HG03469 (cell line): ENCODE data around the gene TSSK6.
A peak's percentile ranks its signal among the peaks of the same experiment; 100 is the strongest.

ENCODE experiments used
- ATAC-seq: cut with Tn5 transposase; IDR thresholded peaks from one replicate; pipeline ENCODE4 v1.9.1; 2021; ENCODE audit warnings: mild to moderate bottlenecking, moderate library complexity, moderate number of reproducible peaks; ENCODE audit not compliant: unreplicated experiment

The TSSK6 gene

DNA sequence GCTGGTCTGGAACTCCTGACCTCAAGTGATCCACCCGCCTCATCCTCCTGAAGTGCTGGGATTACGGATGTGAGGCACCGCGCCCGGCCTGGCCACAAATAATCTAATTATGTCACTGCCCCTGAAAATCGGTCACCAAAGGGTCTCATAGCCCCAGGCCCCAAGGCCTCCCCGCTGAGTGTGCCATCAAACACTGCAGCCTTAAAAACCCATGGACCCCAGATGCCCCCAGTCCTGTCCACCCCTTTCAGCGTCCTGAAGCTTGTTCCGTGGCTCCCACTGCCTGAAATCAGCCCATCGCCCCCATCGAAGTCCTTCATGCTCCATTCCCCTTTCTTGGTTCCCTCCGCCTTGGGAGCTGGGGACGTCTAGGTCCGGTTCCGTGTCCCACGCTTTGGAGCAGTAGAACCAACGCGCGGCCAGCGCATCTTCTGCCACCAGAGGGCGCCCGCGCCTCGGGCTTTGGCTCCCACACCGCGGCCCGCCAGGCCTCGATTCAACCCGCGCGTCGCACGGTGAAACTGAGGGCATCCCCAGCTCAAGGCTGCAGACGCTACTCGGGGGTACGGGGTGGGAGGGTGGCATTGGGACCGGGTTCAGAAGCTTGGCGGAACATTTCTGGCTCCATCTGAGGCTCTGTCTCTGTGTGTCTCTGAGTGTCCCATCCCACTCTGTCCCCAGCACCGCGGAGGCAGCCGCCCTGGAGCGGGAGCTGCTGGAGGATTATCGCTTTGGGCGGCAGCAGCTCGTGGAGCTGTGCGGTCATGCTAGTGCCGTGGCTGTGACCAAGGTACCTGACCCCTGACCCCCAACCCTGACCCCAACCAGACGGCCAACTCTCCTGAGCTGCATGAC, 16.8 kb upstream of the TSSK6 start:
- no peak for ATAC-seq

DNA sequence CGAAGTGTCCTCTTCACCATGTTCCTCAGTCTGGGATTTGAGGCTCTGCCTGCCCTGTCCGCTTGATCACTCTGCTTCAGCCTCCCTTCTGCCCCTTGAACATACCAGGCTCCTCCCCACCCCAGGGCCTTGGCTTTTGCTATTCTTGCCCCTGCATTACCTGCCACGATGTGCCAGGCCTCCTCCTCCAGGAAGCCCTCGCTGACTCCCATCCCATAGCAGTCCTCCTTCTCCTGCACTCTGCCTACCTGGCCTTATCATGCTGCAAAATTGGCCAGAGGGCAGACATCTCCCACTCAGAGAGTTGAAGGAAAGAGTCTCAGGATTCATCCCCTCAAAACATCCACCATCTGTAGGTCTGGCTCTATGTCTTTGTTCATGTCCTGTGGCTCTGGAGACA, 15.5 kb upstream of the TSSK6 start:
- ATAC-seq: no peak

DNA sequence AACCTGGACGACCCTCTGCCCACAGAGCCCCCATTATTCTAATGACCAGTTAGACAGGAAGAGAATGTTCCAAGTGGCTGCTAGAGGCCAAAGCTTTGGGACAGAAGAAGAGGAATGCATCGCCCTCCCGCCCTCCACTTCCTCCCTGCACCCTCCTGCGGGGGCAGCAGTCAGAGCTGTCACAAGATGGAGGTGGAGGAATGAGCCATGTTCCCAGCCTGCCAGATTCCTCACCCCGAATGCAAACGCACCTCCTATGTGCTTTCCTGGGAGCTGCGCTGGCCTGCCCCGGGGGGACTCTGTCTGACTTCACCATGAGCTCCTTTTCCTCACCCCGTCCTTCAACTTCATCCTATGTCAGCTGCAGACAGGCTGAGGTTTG, 15.1 kb upstream of the TSSK6 start:
- ATAC-seq: no peak

DNA sequence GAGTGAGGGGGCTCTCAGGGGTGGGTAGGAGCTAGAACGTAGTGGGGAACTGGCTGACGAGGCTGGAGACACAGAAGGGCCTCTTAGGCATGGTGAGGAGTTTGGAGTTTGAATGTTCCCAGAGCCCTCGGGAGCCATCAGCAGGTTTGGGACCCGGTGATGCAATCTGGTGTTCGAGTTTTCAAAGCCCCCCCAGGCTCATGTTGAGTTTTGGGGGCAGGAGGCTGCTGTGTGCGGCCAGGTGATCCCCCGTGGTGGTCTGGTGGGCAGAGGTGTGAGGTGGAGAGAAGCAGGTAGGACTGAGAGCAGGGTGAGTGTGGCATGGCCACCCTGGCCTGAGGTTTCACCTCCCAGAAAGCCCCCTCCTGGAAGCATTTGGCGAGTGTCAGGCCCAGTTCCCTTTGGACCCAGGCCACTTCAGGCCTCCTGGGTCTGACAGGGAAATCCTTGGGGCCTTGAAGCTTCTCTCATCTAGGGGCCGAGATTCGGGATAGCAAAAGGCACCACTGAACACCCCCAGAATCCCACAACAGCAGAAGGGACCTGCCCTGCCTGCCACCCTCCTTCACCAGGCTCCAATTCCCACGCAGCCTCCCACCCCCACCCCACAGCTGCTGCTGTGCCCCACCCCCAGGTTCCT, 14.6 kb upstream of the TSSK6 start:
- no peak for ATAC-seq

DNA sequence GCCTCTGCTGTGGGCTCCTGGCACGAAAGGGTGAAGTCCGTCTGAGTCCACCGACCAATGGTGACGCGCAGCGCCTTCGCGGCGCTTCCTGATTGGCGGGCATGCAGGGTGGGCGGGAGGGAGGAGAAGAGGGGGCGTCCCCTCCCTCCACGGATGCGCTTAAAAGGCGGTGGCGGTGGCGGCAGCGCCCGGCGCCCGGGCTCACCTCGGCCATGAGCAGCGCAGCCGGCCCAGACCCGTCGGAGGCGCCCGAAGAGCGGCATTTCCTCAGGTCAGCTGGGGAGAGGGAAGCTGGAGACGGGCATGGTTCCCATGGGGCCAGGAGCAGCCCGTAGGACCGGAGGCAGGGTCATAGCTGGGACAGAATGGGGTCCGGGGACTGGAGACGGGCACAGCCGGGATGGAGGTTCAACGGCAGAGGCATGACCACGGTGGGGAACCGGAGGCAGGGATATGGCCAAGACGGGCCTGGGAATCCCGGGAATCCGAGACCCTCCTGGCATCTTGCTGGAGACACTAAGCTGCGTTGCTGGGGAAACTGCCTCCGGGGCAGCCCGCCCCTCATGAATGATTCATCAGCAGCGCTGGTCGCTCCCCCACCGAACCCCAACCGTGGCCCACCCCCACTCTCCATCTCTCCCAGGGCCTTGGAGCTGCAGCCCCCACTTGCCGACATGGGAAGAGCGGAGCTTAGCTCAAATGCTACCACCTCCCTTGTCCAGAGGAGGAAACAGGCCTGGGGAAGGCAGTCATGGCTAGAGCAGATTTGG, 13.6 kb upstream of the TSSK6 start, which contains the start of gene YJEFN3:
YJEFN3 (plus strand) TSS at position 191 of the 770 bp plus-strand sequence; CDS start at position 213, 22 bp downstream.
- ATAC-seq: no peak

DNA sequence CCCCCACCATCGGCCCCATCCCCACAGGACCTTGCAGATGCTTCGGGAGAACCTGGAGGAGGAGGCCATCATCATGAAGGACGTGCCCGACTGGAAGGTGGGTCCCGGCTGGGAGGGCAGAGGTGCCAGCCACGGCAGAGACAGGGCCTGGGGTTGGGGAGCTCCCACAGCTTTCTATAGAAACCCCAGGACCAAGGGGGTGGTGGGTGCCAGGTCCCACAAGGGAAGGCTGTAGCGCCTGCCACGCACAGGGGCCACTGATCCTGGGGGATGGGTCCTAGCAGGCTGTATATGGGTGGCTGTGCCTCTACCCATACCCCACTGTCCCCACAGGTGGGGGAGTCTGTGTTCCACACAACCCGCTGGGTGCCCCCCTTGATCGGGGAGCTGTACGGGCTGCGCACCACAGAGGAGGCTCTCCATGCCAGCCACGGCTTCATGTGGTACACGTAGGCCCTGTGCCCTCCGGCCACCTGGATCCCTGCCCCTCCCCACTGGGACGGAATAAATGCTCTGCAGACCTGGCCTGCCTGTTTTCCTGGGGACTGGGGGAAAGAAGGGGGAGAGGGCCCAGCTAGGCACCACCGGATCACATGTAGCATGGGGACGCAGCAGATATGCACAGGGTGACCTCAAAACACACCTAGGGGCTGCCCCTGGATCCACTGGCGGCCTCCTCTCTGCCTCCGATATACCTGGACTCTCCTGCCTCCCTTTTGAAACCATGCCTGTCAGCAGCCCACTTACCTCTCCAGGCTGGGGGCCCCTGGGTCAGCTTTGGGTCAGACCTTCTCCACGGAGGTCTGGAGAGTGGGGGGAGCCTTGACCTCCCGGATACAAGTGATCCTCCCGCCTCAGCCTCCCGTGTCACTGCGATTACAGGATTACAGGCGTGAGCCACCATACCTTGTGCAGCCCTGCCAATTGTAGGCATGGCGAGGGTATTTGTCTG, 12.6 kb upstream of the TSSK6 start:
- ATAC-seq: no peak

DNA sequence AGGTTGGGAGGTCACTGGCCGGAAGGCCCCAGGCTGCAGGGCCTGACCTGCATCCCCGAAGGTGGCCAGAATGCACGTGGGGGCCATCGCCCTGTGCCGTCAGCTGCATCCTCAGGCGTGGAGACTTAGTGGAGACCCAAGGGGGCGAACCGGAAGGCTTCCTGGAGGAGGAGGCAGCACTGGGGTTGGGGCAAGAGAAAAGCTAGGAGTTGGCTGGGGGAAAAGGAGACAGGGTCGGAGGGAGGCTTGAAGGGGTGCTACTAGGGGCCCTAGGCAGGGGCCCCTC, 12.0 kb upstream of the TSSK6 start:
- ATAC-seq: no peak

DNA sequence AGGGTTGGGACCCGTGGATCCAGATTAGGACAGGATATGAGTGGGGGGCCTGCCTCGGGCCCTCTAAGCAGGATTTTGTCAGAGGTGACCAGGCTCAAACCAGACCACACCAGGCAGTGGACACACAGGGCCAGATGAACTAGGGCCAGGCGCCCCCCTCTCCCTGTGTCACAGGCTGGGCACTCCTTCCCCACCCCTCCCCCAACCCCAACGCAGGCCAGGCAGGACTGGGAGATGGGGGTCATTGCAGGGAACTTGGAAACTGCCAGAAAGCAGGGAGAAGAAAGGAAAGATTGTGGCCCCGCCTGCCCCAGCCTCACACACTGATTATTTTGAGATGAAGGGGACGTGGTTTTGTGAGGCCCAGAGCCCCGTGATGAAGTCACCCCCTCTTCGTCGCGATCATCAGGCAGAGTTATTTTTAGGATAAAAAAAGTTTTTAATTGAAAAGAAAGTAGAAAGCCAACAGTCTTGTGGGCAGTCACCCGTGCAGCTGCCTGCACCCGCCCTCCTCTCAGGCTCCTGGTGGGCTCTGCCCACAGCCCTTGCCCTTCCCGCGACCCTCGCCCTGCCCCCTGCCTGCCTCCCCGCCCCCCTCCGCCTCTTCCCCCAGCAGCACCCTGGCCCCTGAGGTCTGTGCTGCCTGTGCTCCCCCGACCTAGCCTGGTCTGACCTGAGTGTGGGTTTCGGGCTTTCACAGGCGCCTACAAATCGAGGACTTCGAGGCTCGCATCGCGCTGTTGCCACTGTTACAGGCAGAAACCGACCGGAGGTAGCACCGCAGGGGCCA, 11.4 kb upstream of the TSSK6 start:
- no peak for ATAC-seq

DNA sequence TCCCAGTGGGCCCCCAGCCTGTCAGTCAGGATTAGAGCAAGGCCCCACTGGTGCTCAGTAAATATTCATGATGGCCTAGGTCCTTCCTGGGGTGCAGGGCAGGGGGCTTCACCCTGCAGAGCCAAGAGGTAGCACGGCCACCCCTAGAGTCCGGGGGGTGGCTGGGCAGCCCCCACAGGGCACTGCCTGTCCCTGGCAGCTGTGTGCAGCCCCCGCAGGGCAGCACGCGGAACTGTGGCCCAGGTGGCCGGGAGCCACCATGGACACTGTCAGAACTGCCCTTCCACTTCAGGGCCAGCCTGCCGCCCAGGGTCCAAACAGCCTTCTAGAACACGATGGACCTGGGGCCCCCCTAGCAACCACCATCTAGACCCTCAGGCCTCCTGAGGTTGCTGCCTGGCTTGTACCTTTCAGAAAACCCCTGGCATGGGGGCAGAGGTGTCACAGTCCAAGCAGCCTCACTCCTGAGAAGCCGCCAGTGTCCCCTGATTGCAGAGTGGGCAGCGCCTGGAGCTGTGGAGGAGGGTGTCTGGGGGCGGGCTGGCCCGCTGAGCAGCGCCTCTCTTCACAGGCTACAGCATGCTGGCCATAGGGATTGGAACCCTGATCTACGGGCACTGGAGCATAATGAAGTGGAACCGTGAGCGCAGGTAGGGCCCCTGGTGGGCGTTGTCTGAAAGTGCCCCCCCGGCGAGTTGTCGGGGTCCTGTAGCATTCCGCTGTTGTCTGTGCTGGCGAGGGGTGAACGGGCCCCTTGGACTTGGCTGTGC, 10.4 kb upstream of the TSSK6 start:
- no peak for ATAC-seq

DNA sequence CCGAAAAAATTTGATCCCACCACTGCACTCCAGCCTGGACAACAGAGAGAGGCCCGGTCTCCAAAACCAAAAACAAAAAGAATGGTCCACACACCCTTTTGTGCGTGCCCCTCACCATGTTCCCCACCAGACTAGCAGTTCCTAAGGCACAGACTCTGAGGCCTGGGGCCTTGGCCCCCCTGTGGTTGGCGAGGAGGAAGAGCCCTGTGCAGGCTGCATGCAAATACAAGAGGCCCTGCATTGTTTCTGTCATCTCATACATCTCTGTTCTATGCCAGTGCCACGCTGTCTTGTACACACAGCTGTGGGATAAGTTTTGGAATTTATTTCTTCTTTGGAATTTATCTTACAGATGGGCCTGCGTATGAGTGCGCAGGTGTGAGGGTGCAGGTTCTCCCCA, 8.7 kb upstream of the TSSK6 start:
- no peak for ATAC-seq

DNA sequence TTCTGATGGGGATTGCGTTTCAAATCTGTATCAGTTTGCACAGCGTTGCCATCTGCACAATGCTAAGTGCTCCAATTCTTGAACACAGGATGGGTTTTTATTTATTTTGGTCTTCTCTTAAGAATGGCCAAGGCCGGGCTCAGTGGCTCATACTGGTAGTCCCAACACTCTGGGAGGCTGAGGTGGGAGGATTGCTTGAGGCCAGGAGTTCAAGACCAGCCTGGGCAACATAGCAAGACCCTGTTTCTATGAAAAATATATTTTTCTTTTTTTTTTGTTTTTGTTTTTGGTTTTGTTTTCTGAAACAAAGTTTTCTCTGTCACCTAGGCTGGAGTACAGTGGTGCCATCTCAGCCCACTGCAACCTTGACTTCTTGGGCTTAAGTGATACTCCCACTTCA, 7.8 kb upstream of the TSSK6 start:
- no peak for ATAC-seq

DNA sequence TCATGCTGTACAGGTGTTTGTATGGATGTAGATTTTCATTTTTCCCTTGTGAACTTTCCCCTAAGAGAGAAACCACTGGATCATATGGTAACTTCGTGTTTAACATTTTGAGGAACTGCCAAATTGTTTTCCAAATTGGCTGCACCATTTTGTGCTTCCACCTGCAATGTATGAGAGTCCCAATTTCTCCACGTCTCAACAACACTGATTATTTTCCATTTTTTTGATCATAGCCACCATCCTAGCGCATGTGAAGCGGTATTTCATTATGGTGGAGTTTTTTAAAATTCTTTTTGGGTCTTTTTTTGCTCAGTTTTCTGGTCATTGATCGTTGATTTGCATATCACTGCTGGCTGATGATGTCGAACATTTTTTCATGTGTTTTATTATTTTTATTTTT, 5.6 kb upstream of the TSSK6 start:
- ATAC-seq: no peak

DNA sequence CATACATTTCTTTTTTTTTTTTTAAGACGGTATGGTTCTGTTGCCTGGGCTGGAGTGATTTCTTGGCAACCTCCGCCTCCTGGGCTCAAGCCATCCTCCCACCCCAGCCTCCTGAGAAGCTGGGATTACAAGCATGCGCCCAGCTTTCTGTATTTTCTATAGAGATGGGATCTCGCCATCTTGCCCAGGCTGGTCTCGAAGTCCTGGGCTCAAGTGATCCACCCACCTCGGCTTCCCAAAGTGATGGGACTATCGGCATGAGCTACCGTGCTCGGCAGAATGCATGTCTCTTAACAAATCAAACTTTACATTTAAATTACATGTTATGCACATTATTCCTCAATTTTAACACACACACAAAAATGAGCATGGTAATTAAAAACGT, 1.9 kb upstream of the TSSK6 start:
- no peak for ATAC-seq

DNA sequence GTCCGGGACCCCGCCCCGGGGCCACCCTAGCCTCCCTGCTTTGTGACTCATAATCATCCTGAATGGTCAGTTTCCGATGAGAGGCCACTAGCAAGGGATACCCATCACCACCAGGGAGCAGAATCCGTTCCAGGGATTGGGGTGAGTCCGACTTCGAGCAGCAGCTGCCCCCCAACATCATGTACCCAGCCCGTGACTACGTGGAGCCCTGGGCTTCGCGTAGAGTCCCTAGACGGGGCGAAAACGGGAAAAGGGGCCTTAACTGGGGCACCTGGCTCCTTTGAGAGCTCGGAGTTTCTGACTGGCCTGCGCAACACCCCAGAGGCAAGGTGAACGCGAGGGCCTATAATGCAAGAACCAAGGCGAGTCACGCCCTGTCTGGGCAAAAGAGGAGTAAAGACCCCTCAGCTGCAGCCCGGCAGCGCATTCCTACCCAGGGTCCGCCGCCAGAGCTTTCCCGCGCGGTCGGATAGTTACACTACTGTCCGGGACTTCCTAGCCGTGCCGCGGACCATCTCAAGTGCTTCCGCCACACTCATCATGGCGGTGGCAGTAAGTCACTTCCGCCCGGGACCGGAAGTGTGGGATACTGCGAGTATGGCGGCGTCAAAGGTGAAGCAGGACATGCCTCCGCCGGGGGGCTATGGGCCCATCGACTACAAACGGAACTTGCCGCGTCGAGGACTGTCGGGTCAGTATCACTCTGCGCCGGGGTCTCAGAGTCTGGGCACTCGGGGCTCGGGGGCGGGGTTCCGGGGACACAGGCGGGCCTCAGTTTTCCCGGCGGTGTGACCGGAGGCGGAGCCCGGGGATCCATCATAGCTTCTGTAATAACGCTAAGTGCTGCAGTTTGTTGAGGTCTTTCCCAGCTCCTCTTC, 533 bp upstream of the TSSK6 start, which contains the start of gene NDUFA13:
NDUFA13 (plus strand) TSS at position 584 of the 878 bp plus-strand sequence; CDS start at position 598, 14 bp downstream.
- peak; percentile 79 for ATAC-seq

DNA sequence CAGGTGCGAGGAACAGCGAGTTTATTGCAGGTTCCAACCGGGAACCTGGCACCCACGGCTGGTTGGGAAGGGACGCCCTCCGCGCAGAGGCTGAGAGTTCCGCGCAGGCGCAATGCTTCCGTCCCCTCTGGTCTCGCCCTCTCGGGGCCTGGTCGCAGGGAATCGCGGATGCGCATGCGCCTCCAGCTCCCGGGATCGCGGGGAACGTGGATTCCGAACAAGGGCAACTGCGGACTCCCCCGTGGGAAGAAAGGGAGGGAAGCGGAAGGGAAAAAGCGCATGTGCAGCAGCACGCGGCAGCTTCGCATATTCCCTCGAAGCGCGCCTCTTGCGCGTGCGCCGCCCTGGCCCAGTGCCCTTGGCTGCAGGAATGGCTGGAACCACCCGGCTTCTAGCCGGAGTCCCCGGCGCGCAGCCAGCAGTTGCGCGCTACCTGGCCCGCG, 1.1 kb downstream of the TSSK6 start:
- no peak for ATAC-seq

DNA sequence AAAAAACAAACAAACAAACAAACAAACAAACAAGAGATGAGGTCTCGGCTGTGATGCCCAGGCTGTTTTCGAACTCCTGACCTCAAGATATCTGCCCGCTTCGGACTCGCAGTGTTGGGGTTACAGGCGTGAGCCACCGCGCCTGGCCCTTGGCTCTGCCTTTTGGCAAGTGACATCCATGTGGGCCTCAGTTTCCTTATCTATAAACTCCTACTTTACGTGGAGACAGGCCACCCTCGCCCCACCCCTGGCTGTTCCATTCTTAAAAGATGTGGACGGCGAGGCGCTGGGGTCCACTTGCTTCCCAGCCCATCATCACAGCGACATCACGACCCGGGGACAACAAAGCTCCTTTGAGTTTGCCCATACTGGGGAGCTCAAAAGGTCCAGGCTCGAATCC, 1.7 kb downstream of the TSSK6 start:
- ATAC-seq: no peak

DNA sequence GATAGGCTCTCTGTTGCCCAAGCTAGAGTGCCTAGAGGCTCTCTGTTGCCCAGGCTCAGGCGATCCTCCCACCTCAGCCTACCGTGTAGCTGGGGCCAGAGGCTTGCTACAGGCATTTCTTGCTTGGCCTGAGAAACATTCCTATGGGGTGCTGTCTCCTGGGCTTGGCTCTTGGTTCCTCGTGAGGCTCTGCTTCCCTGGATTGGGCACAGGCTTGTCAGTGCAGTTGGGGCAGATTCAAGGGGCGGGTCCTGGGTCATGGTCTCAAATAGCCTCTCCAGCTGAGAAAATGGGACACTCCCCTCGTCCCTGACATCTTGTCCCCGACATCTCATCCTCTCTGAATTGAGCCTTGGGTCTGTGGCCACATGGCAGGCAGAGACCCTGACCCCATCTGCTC, 4.9 kb downstream of the TSSK6 start:
- no peak for ATAC-seq

DNA sequence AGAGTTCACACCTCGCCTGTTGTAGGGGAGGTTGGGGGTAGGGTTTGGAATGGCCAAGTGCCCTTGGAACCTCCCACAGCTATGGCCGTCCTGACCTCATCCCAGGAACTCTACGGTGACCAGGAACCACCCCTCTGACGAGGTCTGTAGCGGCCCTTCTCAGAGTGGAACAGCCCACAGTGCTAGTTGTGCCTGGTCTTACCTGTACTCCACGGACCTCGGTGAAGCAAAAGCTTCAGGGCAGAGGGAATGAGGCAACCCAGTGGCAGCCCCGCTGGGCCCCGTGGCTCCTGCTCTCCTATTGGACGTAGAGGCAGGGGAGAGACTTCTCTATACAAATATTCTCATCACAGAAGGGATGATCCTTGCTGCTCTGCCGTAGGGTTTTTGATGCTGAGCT, 7.1 kb downstream of the TSSK6 start:
- no peak for ATAC-seq
